Measurements from ENCODE around the gene POLR3H. TPM values are rescaled to one million over a fixed set of nuclear protein-coding genes. Genes with fewer than 3 reads are reported as not detected.
A peak's percentile ranks its signal among the peaks of the same experiment; 100 is the strongest.
"Not testable (repeated sequence)": the region's sequence is repeated elsewhere in the genome, so short reads cannot be mapped to it uniquely, and the experiment has no call there.

POLR3H gene
- total RNA-seq, 1 donor from 2014 or later: 46.6 TPM

GRCh38 chr22:41578114-41578513 is 33.8 kb upstream of the POLR3H start:
- DNase-seq (ENCODE audit: extremely low spot score, unreplicated experiment): no peak
- Mint-ChIP-seq H3K27ac (no peak overlapping the region), H3K4me1 (ENCODE audit: unreplicated experiment) (peaks cover 3% of the 10 kb centered on the region), H3K4me3 (no peak overlapping the region), H3K9me3 (no peaks in the 10 kb centered on the region), H3K36me3 (peaks cover 13% of the 10 kb centered on the region), H3K27me3 (no peaks in the 10 kb centered on the region)
- TF ChIP-seq, protein P1, sequence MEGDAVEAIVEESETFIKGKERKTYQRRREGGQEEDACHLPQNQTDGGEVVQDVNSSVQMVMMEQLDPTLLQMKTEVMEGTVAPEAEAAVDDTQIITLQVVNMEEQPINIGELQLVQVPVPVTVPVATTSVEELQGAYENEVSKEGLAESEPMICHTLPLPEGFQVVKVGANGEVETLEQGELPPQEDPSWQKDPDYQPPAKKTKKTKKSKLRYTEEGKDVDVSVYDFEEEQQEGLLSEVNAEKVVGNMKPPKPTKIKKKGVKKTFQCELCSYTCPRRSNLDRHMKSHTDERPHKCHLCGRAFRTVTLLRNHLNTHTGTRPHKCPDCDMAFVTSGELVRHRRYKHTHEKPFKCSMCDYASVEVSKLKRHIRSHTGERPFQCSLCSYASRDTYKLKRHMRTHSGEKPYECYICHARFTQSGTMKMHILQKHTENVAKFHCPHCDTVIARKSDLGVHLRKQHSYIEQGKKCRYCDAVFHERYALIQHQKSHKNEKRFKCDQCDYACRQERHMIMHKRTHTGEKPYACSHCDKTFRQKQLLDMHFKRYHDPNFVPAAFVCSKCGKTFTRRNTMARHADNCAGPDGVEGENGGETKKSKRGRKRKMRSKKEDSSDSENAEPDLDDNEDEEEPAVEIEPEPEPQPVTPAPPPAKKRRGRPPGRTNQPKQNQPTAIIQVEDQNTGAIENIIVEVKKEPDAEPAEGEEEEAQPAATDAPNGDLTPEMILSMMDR (conservative IDR thresholded peaks at IDR 0.05): no peak

DNA sequence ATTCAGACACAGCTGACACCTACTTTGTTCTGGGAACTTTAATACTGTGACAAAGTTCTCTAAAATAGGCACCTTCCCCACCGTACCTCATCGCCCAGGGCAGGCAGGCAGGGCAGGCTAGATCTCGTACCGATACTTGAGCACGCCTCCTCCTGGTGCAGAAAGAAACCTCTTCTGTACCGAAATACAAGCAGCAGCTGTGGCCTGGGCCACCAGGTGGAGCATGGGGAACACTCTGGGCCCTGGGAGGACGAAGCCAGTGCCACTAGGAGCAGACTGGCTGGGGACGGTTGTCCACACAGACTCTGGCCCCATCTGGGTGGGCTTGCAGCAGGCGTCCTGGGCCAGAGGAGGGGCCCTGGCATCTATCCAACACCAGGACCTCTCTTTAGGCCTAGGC is 32.6 kb upstream of the POLR3H start:
- Mint-ChIP-seq H3K27ac (no peak overlapping the region), H3K36me3 (peaks cover 7% of the 10 kb centered on the region), H3K4me1 (ENCODE audit: unreplicated experiment) (peaks cover 3% of the 10 kb centered on the region), H3K4me3 (no peak overlapping the region), H3K9me3 (no peaks in the 10 kb centered on the region), H3K27me3 (no peaks in the 10 kb centered on the region)
- no peak for DNase-seq (ENCODE audit: extremely low spot score, unreplicated experiment)
- TF ChIP-seq, protein P1 (conservative IDR thresholded peaks at IDR 0.05): peak; percentile 72

- H3K4me3 Mint-ChIP-seq: no peak overlapping the region
- no peak for DNase-seq (ENCODE audit: extremely low spot score, unreplicated experiment)
- H3K36me3 Mint-ChIP-seq: peaks cover 7% of the 10 kb centered on the region
- H3K4me1 Mint-ChIP-seq (ENCODE audit: unreplicated experiment): peaks cover 3% of the 10 kb centered on the region
- TF ChIP-seq, protein P1 (conservative IDR thresholded peaks at IDR 0.05): no peak
- no peaks in the 10 kb centered on the region for H3K27me3 Mint-ChIP-seq
- no peaks in the 10 kb centered on the region for H3K9me3 Mint-ChIP-seq
- no peak overlapping the region for H3K27ac Mint-ChIP-seq
Measured at GRCh38 chr22:41575533-41575932, 31.3 kb upstream of the POLR3H start.

GRCh38 chr22:41574847-41575381 is 30.6 kb upstream of the POLR3H start:
- Mint-ChIP-seq H3K27me3 (no peaks in the 10 kb centered on the region), H3K4me3 (no peak overlapping the region), H3K9me3 (no peaks in the 10 kb centered on the region), H3K36me3 (peaks cover 7% of the 10 kb centered on the region), H3K4me1 (ENCODE audit: unreplicated experiment) (peaks cover 3% of the 10 kb centered on the region), H3K27ac (no peak overlapping the region)
- TF ChIP-seq, protein P1 (conservative IDR thresholded peaks at IDR 0.05): no peak
- DNase-seq (ENCODE audit: extremely low spot score, unreplicated experiment): no peak

DNA sequence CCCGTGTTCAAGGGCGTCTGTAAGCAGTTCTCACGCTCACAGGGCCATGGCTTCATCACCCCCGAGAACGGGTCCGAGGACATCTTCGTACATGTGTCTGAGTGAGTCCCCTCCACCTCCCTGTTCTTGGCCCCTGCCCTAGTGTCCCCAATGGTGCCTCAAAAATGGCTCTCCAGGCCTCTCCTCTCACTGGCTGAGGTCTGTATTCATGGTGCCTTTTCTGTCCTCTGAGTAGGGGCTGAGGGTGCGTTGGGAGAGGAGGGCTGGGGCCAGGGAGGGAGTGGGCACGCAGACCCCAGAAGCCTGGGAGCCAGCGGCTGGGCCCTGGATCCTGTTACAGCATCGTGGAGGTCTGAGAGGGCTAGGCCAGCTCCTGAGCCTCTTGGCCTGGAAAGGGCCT is 29.4 kb upstream of the POLR3H start:
- H3K27me3 Mint-ChIP-seq: no peaks in the 10 kb centered on the region
- peaks cover 12% of the 10 kb centered on the region for H3K4me1 Mint-ChIP-seq (ENCODE audit: unreplicated experiment)
- TF ChIP-seq, protein P1 (conservative IDR thresholded peaks at IDR 0.05): no peak
- H3K27ac Mint-ChIP-seq: no peak overlapping the region
- H3K4me3 Mint-ChIP-seq: no peak overlapping the region
- no peak for DNase-seq (ENCODE audit: extremely low spot score, unreplicated experiment)
- H3K36me3 Mint-ChIP-seq: peaks cover 7% of the 10 kb centered on the region
- H3K9me3 Mint-ChIP-seq: no peaks in the 10 kb centered on the region

DNA sequence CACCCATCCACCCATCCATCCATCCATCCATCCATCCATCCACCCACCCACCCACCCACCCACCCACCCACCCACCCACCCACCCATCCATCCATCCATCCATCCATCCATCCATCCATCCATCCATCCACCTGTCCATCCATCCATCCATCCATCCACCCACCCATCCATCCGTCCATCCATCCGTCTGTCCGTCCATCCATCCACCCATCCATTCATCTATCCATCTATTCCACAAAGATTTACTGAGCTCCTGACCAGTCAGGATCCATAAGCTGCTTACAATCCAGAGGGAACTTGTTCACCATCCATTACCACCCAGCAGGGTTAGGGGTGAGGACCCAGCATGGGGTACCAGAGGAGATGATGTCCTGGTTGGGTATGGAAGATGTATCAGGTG is 28.0 kb upstream of the POLR3H start:
- H3K36me3 Mint-ChIP-seq; H3K27me3 Mint-ChIP-seq; DNase-seq (ENCODE audit: extremely low spot score, unreplicated experiment); H3K4me3 Mint-ChIP-seq; H3K9me3 Mint-ChIP-seq; H3K27ac Mint-ChIP-seq: not testable (repeated sequence)
- peaks cover 14% of the 10 kb centered on the region for H3K4me1 Mint-ChIP-seq (ENCODE audit: unreplicated experiment)
